Spleen (tissue), 7 donors: Measurements from ENCODE around the gene GOLGA8J.

Experiments
- POLR2A ChIP-seq, 3 donors: fragments of 450-650 bp; IDR thresholded peaks; one replicate each; pipeline ENCODE4 v1.5.1; 2017; ENCODE audit warnings: antibody characterized with exemption in 3 of 3, mild to moderate bottlenecking in 1 of 3
- POLR2AphosphoS5 ChIP-seq, 3 donors: sonication (generic); formaldehyde crosslinking; IDR thresholded peaks; one replicate each; pipeline ENCODE4 v1.5.1; 2017; ENCODE audit warnings: antibody characterized with exemption in 3 of 3
- TF ChIP-seq, protein P1 (sequence below), 11 experiments: fragments of 200-600 bp in 7 of 11; fragments of 450-650 bp in 4 of 11; sonication (generic) in 4 of 11; IDR thresholded peaks in 8 of 11; conservative IDR thresholded peaks in 3 of 11; 1 replicate in 7 of 11; 2 replicates in 4 of 11; pipeline versions ENCODE4 v1.4.0 to v1.8.0; 2016 to 2021; ENCODE audit warnings: antibody characterized with exemption in 11 of 11, inconsistent platforms in 4 of 11, mild to moderate bottlenecking in 1 of 11
- donor health status: DM: no; HTN: no; CAD: no; lungs with moderate emphysema.
- donor health status: DM: no; HTN: no; CAD: no.
- donor health status: DM: no; HTN: no; CAD: no.

DNA sequence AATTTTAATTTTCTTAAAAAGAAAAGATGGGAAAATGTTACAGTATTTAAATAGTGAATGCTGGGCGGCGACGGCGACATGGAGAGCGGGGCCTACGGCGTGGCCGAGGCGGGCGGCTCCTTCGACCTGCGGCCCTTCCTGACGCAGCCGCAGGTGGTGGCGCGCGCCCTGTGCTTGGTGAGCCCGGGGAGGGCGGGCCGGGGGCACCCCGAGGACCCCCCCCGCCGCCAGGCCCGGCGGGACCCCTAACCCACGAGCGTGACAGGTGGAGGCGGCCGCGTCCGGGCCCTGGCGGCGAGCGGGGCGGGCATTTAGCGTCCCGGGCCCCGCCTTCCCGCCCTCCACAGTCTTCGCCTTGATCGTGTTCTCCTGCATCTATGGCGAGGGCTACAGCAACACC lies 38.4 kb upstream of the GOLGA8J start:
- no peak for TF ChIP-seq POLR2A (IDR thresholded peaks at IDR 0.05)
- TF ChIP-seq, protein P1, sequence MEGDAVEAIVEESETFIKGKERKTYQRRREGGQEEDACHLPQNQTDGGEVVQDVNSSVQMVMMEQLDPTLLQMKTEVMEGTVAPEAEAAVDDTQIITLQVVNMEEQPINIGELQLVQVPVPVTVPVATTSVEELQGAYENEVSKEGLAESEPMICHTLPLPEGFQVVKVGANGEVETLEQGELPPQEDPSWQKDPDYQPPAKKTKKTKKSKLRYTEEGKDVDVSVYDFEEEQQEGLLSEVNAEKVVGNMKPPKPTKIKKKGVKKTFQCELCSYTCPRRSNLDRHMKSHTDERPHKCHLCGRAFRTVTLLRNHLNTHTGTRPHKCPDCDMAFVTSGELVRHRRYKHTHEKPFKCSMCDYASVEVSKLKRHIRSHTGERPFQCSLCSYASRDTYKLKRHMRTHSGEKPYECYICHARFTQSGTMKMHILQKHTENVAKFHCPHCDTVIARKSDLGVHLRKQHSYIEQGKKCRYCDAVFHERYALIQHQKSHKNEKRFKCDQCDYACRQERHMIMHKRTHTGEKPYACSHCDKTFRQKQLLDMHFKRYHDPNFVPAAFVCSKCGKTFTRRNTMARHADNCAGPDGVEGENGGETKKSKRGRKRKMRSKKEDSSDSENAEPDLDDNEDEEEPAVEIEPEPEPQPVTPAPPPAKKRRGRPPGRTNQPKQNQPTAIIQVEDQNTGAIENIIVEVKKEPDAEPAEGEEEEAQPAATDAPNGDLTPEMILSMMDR (IDR thresholded peaks at IDR 0.05 in 8 of 11, conservative IDR thresholded peaks at IDR 0.05 in 3 of 11): no peak
- no peak for TF ChIP-seq POLR2AphosphoS5 (IDR thresholded peaks at IDR 0.05)
